Measurements from ENCODE around the gene FAM72C.
"Not testable (repeated sequence)": the region's sequence is repeated elsewhere in the genome, so short reads cannot be mapped to it uniquely, and the experiment has no call there.

GRCh38 chr1:143974416-143974815 lies 2.6 kb upstream of the FAM72C start:
- not testable (repeated sequence) for TF ChIP-seq PATZ1 (CRISPR knock-in tag; IDR thresholded peaks at IDR 0.05; ENCODE audit: borderline replicate concordance); ZFP30 (CRISPR knock-in tag; IDR thresholded peaks at IDR 0.05); TOX (CRISPR knock-in tag; IDR thresholded peaks at IDR 0.05; ENCODE audit: borderline replicate concordance); ZFP3 (CRISPR knock-in tag; IDR thresholded peaks at IDR 0.05)

Data from SK-N-SH treated with all-trans-retinoic acid at 6 μM for 48 hours (cell line).